Pancreas (tissue), 10 donors: ENCODE data around the gene BANK1. TPM values are rescaled to one million over a fixed set of nuclear protein-coding genes. Genes with fewer than 3 reads are reported as not detected.

ENCODE experiments used
- ATAC-seq, 4 donors: fragments of 200-7000 bp; cut with Tn5 transposase; one replicate each; pipeline versions ENCODE4 v1.8.0 to v1.9.1; 2020; ENCODE audit warnings: mild to moderate bottlenecking in 4 of 4, moderate library complexity in 4 of 4
- DNase-seq, 6 donors: peaks; one replicate each; pipeline ENCODE4 v3.0.0-alpha.2; 2020
- FAIRE-seq: peaks from 2 replicates; lab custom pipeline; 2012; peaks lifted over from hg19 to GRCh38; lab: Jason Lieb, UNC
- H3K27ac ChIP-seq, 4 donors: fragments of 200-600 bp; sonication (generic); 1 replicate in 3 of 4; 2 replicates in 1 of 4; pipeline versions ENCODE4 v1.5.0 to v1.8.0; 2020
- H3K27me3 ChIP-seq, 4 donors: fragments of 200-600 bp; one replicate each; pipeline ENCODE4 v1.8.0; 2021
- H3K36me3 ChIP-seq, 3 donors: fragments of 200-600 bp; sonication (generic) in 1 of 3; one replicate each; pipeline versions ENCODE4 v1.5.0 to v1.8.0; 2020 to 2021
- H3K4me1 ChIP-seq, 3 donors: fragments of 200-600 bp; one replicate each; pipeline ENCODE4 v1.8.0; 2021
- H3K4me3 ChIP-seq, 4 donors: fragments of 200-600 bp; sonication (generic) in 2 of 4; one replicate each; pipeline versions ENCODE4 v1.5.0 to v1.8.0; 2020 to 2021
- H3K9me3 ChIP-seq, 4 donors: fragments of 200-600 bp; one replicate each; pipeline ENCODE4 v1.8.0; 2021
- WGBS, 2 donors: extraction: QIAGEN DNeasy Blood & Tissue Kit; methylation state at CpG; one replicate each; pipeline ENCODE4 v1.1.7; 2013; 5-methylcytosine and 5-hydroxymethylcytosine counted together
- intact Hi-C, 3 donors: fragments of 100-400 bp; cut with DNase I; formaldehyde crosslinking; loops; one replicate each; pipeline versions ENCODE4 v1.11.1 to v1.14.2; 2022
- polyA plus RNA-seq, 2 donors: library from polyadenylated mRNA; stranded (reverse); fragments of 200-250 nt; gene quantifications; one replicate each; pipeline ENCODE4 v1.2.3, GENCODE V29; 2013
- total RNA-seq, 6 donors: library from RNA; stranded (reverse); fragmentation: NEBNext Ultra II Directional in 4 of 6; extraction: Animal tissue kit (Norgen Biotek cat#: 25700) in 4 of 6; gene quantifications; one replicate each; pipeline versions ENCODE4 v1.2.1 to v1.2.4, GENCODE V29; 2021 to 2023
- TF ChIP-seq, protein P1 (sequence below), 4 donors: fragments of 200-600 bp; sonication (generic) in 3 of 4; IDR thresholded peaks; one replicate each; pipeline versions ENCODE4 v1.5.0 to v1.8.0; 2021; ENCODE audit warnings: antibody characterized with exemption in 4 of 4
- donor health status: healthy with polysubstance abuse.
- donor health status: DM: no; HTN: no; CAD: no; lungs with moderate emphysema.
- donor health status: DM: no; HTN: no; CAD: no.
- donor health status: control.
- donor health status: control.
- donor health status: Bipolar disorder and iron deficiency.
- donor health status: DM: yes; HTN: yes; CAD: no.
- donor health status: DM: no; HTN: no; CAD: no.
- donor health status: DM: no; HTN: no; CAD: no.
- donor health status: DM: yes; HTN: yes; CAD: no.

BANK1 gene
- total and polyA plus RNA-seq, 8 donors, result 0.13 to 2.0 (median 0.48) TPM

- TF ChIP-seq, protein P1, sequence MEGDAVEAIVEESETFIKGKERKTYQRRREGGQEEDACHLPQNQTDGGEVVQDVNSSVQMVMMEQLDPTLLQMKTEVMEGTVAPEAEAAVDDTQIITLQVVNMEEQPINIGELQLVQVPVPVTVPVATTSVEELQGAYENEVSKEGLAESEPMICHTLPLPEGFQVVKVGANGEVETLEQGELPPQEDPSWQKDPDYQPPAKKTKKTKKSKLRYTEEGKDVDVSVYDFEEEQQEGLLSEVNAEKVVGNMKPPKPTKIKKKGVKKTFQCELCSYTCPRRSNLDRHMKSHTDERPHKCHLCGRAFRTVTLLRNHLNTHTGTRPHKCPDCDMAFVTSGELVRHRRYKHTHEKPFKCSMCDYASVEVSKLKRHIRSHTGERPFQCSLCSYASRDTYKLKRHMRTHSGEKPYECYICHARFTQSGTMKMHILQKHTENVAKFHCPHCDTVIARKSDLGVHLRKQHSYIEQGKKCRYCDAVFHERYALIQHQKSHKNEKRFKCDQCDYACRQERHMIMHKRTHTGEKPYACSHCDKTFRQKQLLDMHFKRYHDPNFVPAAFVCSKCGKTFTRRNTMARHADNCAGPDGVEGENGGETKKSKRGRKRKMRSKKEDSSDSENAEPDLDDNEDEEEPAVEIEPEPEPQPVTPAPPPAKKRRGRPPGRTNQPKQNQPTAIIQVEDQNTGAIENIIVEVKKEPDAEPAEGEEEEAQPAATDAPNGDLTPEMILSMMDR (IDR thresholded peaks at IDR 0.05), result no peak
- no peak for DNase-seq
- WGBS, 2 donors, result 57 to 66% methylated on average over 7 of the region's 7 CpGs
- no peak overlapping the region for H3K27ac ChIP-seq
- H3K36me3 ChIP-seq, result no peaks in the 10 kb centered on the region
- intact Hi-C loops, result no loop called here
- ATAC-seq, result no peak
- H3K4me1 ChIP-seq, result no peaks in the 10 kb centered on the region
- H3K4me3 ChIP-seq, result no peak overlapping the region
- H3K27me3 ChIP-seq, result peaks cover 0 to 3% (median 0%) of the 10 kb centered on the region in 4 donors
- H3K9me3 ChIP-seq, result no peaks in the 10 kb centered on the region
- no peak for FAIRE-seq
Observed at GRCh38 chr4:102042871-102043802, 252.6 kb downstream of the BANK1 start.

- no peak overlapping the region for H3K4me3 ChIP-seq
- H3K27me3 ChIP-seq, result no peaks in the 10 kb centered on the region
- DNase-seq, result no peak
- intact Hi-C loops, result no loop called here
- H3K9me3 ChIP-seq, result no peaks in the 10 kb centered on the region
- ATAC-seq, result no peak
- H3K4me1 ChIP-seq, result no peaks in the 10 kb centered on the region
- no peak for FAIRE-seq
- TF ChIP-seq, protein P1 (IDR thresholded peaks at IDR 0.05), result no peak
- H3K27ac ChIP-seq, result no peak overlapping the region
- no peaks in the 10 kb centered on the region for H3K36me3 ChIP-seq
- 33 to 45% methylated on average over 2 of the region's 2 CpGs for WGBS, 2 donors
Observed at GRCh38 chr4:102047616-102048015, 257.1 kb downstream of the BANK1 start.

DNA sequence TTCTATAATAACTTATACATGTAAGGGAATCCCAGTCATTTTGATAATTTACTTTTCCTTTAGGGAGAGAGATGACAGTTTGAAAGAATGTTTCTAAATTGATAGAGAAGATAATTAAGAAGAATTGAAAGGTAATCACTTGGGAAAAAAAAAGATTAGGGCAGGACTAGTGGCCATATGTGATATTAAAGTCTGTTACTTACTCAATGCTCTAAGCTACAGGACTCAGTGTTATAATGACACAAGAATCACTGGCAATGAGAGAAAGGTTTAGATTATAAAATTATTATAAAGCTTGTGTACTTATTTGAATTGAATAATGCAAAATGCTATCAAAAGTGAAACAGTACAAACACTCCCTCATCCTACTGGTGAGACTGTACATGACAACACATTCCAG is 265.3 kb downstream of the BANK1 start:
- no peaks in the 10 kb centered on the region for H3K36me3 ChIP-seq
- no peak overlapping the region for H3K4me3 ChIP-seq
- ATAC-seq (no peak), DNase-seq (no peak), FAIRE-seq (no peak)
- H3K4me1 ChIP-seq, result no peaks in the 10 kb centered on the region
- intact Hi-C loops, result no loop called here
- H3K27me3 ChIP-seq, result no peaks in the 10 kb centered on the region
- no peaks in the 10 kb centered on the region for H3K9me3 ChIP-seq
- TF ChIP-seq, protein P1 (IDR thresholded peaks at IDR 0.05), result no peak
- no peak overlapping the region for H3K27ac ChIP-seq

DNA sequence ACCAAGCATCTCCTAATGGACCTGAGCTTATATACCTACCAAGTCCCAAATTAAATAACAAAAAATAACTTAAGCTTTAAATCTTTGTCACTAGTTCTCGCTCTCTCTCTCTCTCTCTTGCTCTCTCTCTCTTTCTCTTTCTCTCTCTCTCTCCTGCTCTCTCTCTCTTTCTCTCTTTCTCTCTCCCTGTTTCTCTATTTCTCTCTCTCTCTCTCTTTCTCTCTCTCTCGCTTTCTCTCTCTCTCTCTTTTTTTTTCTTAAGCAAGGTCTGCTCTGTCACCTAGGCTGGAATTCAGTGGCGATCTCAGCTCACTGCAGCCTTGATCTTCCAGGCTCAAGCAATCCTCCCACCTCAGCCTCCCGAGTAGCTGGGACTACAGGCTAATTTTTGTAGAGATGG is 266.6 kb downstream of the BANK1 start:
- Histone ChIP-seq H3K27me3 (no peaks in the 10 kb centered on the region), H3K36me3 (no peaks in the 10 kb centered on the region), H3K27ac (no peak overlapping the region), H3K9me3 (no peaks in the 10 kb centered on the region), H3K4me1 (no peaks in the 10 kb centered on the region), H3K4me3 (no peak overlapping the region)
- TF ChIP-seq, protein P1 (IDR thresholded peaks at IDR 0.05), result no peak
- intact Hi-C loops, result no loop called here
- FAIRE-seq (no peak), DNase-seq (no peak), ATAC-seq (no peak)
- WGBS, 2 donors, result 65 to 83% methylated on average over 4 of the region's 4 CpGs

DNA sequence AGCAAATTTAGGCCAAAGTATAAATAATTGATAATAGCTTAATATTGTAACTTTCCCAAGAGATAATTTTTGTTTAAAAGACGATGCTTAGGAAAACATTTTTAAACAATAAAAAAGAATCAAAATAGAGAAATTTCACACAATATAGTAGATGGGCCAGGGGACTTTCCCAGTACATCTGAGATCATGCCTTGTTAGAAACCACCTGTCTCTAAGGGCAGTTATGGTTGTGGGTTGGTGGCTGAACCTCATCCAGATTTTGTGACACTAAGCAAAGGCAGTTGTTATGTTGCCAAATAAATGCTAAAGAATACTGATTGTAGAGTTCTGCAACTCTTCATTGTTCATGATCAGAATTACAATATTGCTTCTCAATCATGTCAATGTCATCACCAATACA is 270.6 kb downstream of the BANK1 start:
- TF ChIP-seq, protein P1 (IDR thresholded peaks at IDR 0.05), result no peak
- H3K4me1 ChIP-seq, result no peaks in the 10 kb centered on the region
- intact Hi-C loops, result no loop called here
- no peak overlapping the region for H3K27ac ChIP-seq
- FAIRE-seq, result no peak
- H3K9me3 ChIP-seq, result no peaks in the 10 kb centered on the region
- no peak overlapping the region for H3K4me3 ChIP-seq
- DNase-seq, result no peak
- H3K27me3 ChIP-seq, result no peaks in the 10 kb centered on the region
- H3K36me3 ChIP-seq, result no peaks in the 10 kb centered on the region
- ATAC-seq, result no peak
- WGBS, 2 donors, result 58 to 66% methylated on average over 1 of the region's 1 CpG
